H1 (cell line): Measurements from ENCODE around the gene CDC42EP3. TPM values are rescaled to one million over a fixed set of nuclear protein-coding genes. Genes with fewer than 3 reads are reported as not detected.

Source experiments
- CTCF ChIA-PET: fragments of 300-600 bp; sonication (Branson Sonifier 250); formaldehyde crosslinking; loops from one replicate; lab custom pipeline; 2021; ENCODE audit not compliant: partially characterized antibody; lab: Charles Lee
- POLR2A ChIA-PET: fragments of 300-600 bp; sonication (Branson Sonifier 250); formaldehyde crosslinking; loops from one replicate; lab custom pipeline; 2021; ENCODE audit warnings: inconsistent platforms; ENCODE audit not compliant: partially characterized antibody; lab: Charles Lee
- DNase-seq, 2 experiments: peaks; one replicate each; pipeline versions ENCODE4 v3.0.0 to v3.0.0-alpha.2; 2010 to 2022; ENCODE audit warnings: low spot score in 2 of 2, low read depth in 1 of 2, mixed read lengths in 1 of 2
- FAIRE-seq: peaks from 2 replicates; lab custom pipeline; 2011; peaks lifted over from hg19 to GRCh38; lab: Jason Lieb, UNC
- H2AFZ ChIP-seq: 2 replicates; pipeline ENCODE4 v1.8.1; 2012; ENCODE audit warnings: low read length, inconsistent platforms
- H2AK5ac ChIP-seq: 2 replicates; pipeline ENCODE4 v1.6.1; 2013; ENCODE audit warnings: low read depth, low read length
- H2BK120ac ChIP-seq: replicated peaks from 2 replicates; pipeline ENCODE3; 2013; ENCODE audit warnings: low read depth, low read length, inconsistent platforms
- H2BK12ac ChIP-seq: 2 replicates; pipeline ENCODE4 v1.6.1; 2013; ENCODE audit warnings: low read depth, low read length
- H2BK15ac ChIP-seq: 2 replicates; pipeline ENCODE4 v1.6.1; 2013; ENCODE audit warnings: low read length
- H2BK20ac ChIP-seq: 2 replicates; pipeline ENCODE4 v1.6.1; 2013; ENCODE audit warnings: low read length
- H2BK5ac ChIP-seq: 2 replicates; pipeline ENCODE4 v1.6.1; 2013; ENCODE audit warnings: low read depth, low read length
- H3K14ac ChIP-seq: 2 replicates; pipeline ENCODE4 v1.6.1; 2013; ENCODE audit warnings: inconsistent platforms; ENCODE audit not compliant: insufficient read length
- H3K18ac ChIP-seq: 2 replicates; pipeline ENCODE4 v1.6.1; 2013; ENCODE audit warnings: low read length; ENCODE audit errors: extremely low read depth
- H3K23ac ChIP-seq: 2 replicates; pipeline ENCODE4 v1.6.1; 2013; ENCODE audit warnings: inconsistent platforms; ENCODE audit not compliant: insufficient read length
- H3K23me2 ChIP-seq: 2 replicates; pipeline ENCODE4 v1.6.1; 2013; ENCODE audit warnings: low read depth, low read length
- H3K27ac ChIP-seq: 2 replicates; pipeline ENCODE4 v1.6.1; 2011; ENCODE audit warnings: low read depth, low read length, inconsistent platforms
- H3K27me3 ChIP-seq, 4 experiments: replicated peaks in 1 of 4; 1 replicate in 1 of 4; 2 replicates in 3 of 4; pipeline versions ENCODE4 v1.6.1 to v1.8.1; 2011 to 2013; ENCODE audit warnings: low read length in 3 of 4, mild to moderate bottlenecking in 3 of 4, inconsistent platforms in 2 of 4, mixed read lengths in 2 of 4, moderate library complexity in 1 of 4; ENCODE audit not compliant: control insufficient read depth in 3 of 4, insufficient read depth in 3 of 4; ENCODE audit errors: extremely low read depth in 1 of 4
- H3K36me3 ChIP-seq, 4 experiments: 2 replicates each; pipeline versions ENCODE4 v1.6.1 to v1.8.1; 2011 to 2013; ENCODE audit warnings: mild to moderate bottlenecking in 4 of 4, low read length in 3 of 4, moderate library complexity in 2 of 4, control low read depth in 1 of 4, inconsistent platforms in 1 of 4; ENCODE audit not compliant: insufficient read depth in 4 of 4, control insufficient read depth in 2 of 4
- H3K4ac ChIP-seq: replicated peaks from 2 replicates; pipeline ENCODE3; 2013; ENCODE audit warnings: low read length, low read depth, mixed read lengths, inconsistent platforms; ENCODE audit not compliant: insufficient read length
- H3K4me1 ChIP-seq, 4 experiments: replicated peaks in 1 of 4; 1 replicate in 1 of 4; 2 replicates in 3 of 4; pipeline versions ENCODE4 v1.6.1 to v1.8.1; 2011 to 2013; ENCODE audit warnings: low read length in 3 of 4, inconsistent platforms in 2 of 4, mixed read lengths in 1 of 4; ENCODE audit not compliant: insufficient read depth in 4 of 4, control insufficient read depth in 3 of 4
- H3K4me2 ChIP-seq, 2 experiments: 2 replicates each; pipeline versions ENCODE4 v1.6.1 to v1.8.1; 2011 to 2013; ENCODE audit warnings: low read depth in 2 of 2, low read length in 2 of 2, control low read depth in 1 of 2, inconsistent platforms in 1 of 2, mild to moderate bottlenecking in 1 of 2; ENCODE audit not compliant: insufficient read depth in 1 of 2
- H3K4me3 ChIP-seq, 4 experiments: fragments of 200-600, 300-600 bp in 1 of 4; sonication (generic), shearing (Covaris generic), sonication (Bioruptor Twin) in 1 of 4; 2 replicates each; pipeline versions ENCODE4 v1.5.1 to v1.8.1; 2011 to 2016; ENCODE audit warnings: low read length in 4 of 4, low read depth in 3 of 4, control low read depth in 2 of 4, inconsistent platforms in 2 of 4, mild to moderate bottlenecking in 2 of 4, mixed read lengths in 1 of 4, moderate library complexity in 1 of 4; ENCODE audit not compliant: insufficient read depth in 2 of 4; ENCODE audit errors: extremely low read depth in 1 of 4
- H3K56ac ChIP-seq: replicated peaks from 2 replicates; pipeline ENCODE3; 2013; ENCODE audit warnings: low read depth, mild to moderate bottlenecking, mixed read lengths, low read length, inconsistent platforms; ENCODE audit not compliant: insufficient read length
- H3K79me1 ChIP-seq: 2 replicates; pipeline ENCODE4 v1.6.1; 2013; ENCODE audit warnings: low read depth, low read length, control low read depth
- H3K79me2 ChIP-seq, 2 experiments: 2 replicates each; pipeline versions ENCODE4 v1.6.1 to v1.8.1; 2012 to 2013; ENCODE audit warnings: low read length in 2 of 2, mild to moderate bottlenecking in 2 of 2, inconsistent platforms in 1 of 2; ENCODE audit not compliant: insufficient read depth in 2 of 2, control insufficient read depth in 1 of 2
- H3K9ac ChIP-seq, 4 experiments: replicated peaks in 1 of 4; 1 replicate in 1 of 4; 2 replicates in 3 of 4; pipeline versions ENCODE4 v1.6.1 to v1.8.1; 2011 to 2013; ENCODE audit warnings: low read depth in 3 of 4, low read length in 3 of 4, control low read depth in 2 of 4, mild to moderate bottlenecking in 2 of 4, moderate library complexity in 2 of 4, inconsistent platforms in 1 of 4; ENCODE audit errors: extremely low read depth in 1 of 4
- H3K9me3 ChIP-seq, 2 experiments: 2 replicates each; pipeline versions ENCODE4 v1.6.1 to v1.8.1; 2012 to 2013; ENCODE audit warnings: mild to moderate bottlenecking in 2 of 2, moderate library complexity in 2 of 2, control low read depth in 1 of 2, inconsistent platforms in 1 of 2, low read depth in 1 of 2, low read length in 1 of 2, mixed read lengths in 1 of 2; ENCODE audit not compliant: insufficient read depth in 2 of 2
- H4K20me1 ChIP-seq, 2 experiments: replicated peaks in 1 of 2; 2 replicates each; pipeline versions ENCODE3 to v1.8.1; 2011 to 2013; ENCODE audit warnings: inconsistent platforms in 2 of 2, low read length in 2 of 2, mild to moderate bottlenecking in 1 of 2; ENCODE audit not compliant: insufficient read depth in 2 of 2, control insufficient read depth in 1 of 2
- H4K5ac ChIP-seq: 2 replicates; pipeline ENCODE4 v1.6.1; 2013; ENCODE audit warnings: low read length, low read depth, mixed read lengths, inconsistent platforms; ENCODE audit not compliant: insufficient read length
- H4K8ac ChIP-seq: 2 replicates; pipeline ENCODE4 v1.8.0; 2013; ENCODE audit warnings: mild to moderate bottlenecking, moderate library complexity, low read length, inconsistent platforms; ENCODE audit not compliant: insufficient read depth; ENCODE audit errors: extremely low read depth
- H4K91ac ChIP-seq: replicated peaks from 2 replicates; pipeline ENCODE3; 2013; ENCODE audit warnings: low read length, mixed read lengths, inconsistent platforms; ENCODE audit not compliant: insufficient read length
- CHD2 ChIP-seq: IDR thresholded peaks from 2 replicates; pipeline ENCODE4 v1.6.1; 2012; ENCODE audit warnings: low read length, improper control_type of control experiment
- GTF2F1 ChIP-seq: IDR thresholded peaks from 2 replicates; pipeline ENCODE4 v1.6.1; 2012; ENCODE audit warnings: low read depth, low read length, improper control_type of control experiment, borderline replicate concordance
- HDAC6 ChIP-seq: IDR thresholded peaks from one replicate; pipeline ENCODE4 v1.7.1; 2012; ENCODE audit warnings: low read depth, mild to moderate bottlenecking, inconsistent platforms, low read length, moderate library complexity
- JUND ChIP-seq: IDR thresholded peaks from 2 replicates; pipeline ENCODE4 v1.6.1; 2011; ENCODE audit warnings: mild to moderate bottlenecking, improper control_type of control experiment, low read length
- KDM5A ChIP-seq: fragments of 200-600 bp; IDR thresholded peaks from 2 replicates; pipeline ENCODE4 v1.7.1; 2012; ENCODE audit warnings: mild to moderate bottlenecking, low read length, inconsistent platforms, mixed read lengths
- MAFK ChIP-seq: IDR thresholded peaks from 2 replicates; pipeline ENCODE4 v1.6.1; 2012; ENCODE audit warnings: low read depth, mild to moderate bottlenecking, improper control_type of control experiment, low read length
- PHF8 ChIP-seq: fragments of 200-600 bp; sonication (generic); conservative IDR thresholded peaks from 2 replicates; pipeline ENCODE4 v1.7.1; 2012; ENCODE audit warnings: low read depth, mild to moderate bottlenecking, inconsistent platforms, low read length, moderate library complexity
- POU5F1 ChIP-seq: IDR thresholded peaks from 2 replicates; pipeline ENCODE4 v1.6.1; 2011; ENCODE audit warnings: low read depth, mild to moderate bottlenecking, low read length, moderate library complexity
- SAP30 ChIP-seq: fragments of 300-600 bp; sonication (generic); IDR thresholded peaks from 2 replicates; pipeline ENCODE4 v1.7.1; 2012; ENCODE audit warnings: low read length, moderate library complexity, mild to moderate bottlenecking, inconsistent platforms; ENCODE audit not compliant: insufficient read depth, insufficient replicate concordance
- SIRT6 ChIP-seq: IDR thresholded peaks from one replicate; pipeline ENCODE4 v1.7.1; 2012; ENCODE audit warnings: low read length, inconsistent platforms
- TCF12 ChIP-seq: IDR thresholded peaks from 2 replicates; pipeline ENCODE4 v1.6.1; 2011; ENCODE audit warnings: low read depth, mild to moderate bottlenecking, low read length
- ZNF274 ChIP-seq: IDR thresholded peaks from 2 replicates; pipeline ENCODE4 v1.7.0; 2012; ENCODE audit warnings: low read length, borderline replicate concordance; ENCODE audit errors: extremely low read depth
- WGBS, 2 experiments: shearing (Covaris generic) in 1 of 2; methylation state at CpG; one replicate each; pipeline versions ENCODE4 v1.1.6 to v1.1.7; 2013 to 2015; ENCODE audit warnings: low lambda C conversion rate in 2 of 2, mixed read lengths in 2 of 2, inconsistent platforms in 1 of 2, low coverage in 1 of 2, missing lambda C conversion rate in 1 of 2; ENCODE audit not compliant: insufficient replicate concordance in 2 of 2, insufficient coverage in 1 of 2, insufficient read length in 1 of 2; ENCODE audit errors: extremely low coverage in 1 of 2, missing lambda C conversion rate in 1 of 2; 5-methylcytosine and 5-hydroxymethylcytosine counted together
- polyA plus RNA-seq, 7 experiments: library from polyadenylated mRNA; depleted of rRNA in 3 of 7; stranded (reverse) in 5 of 7; unstranded in 2 of 7; fragments of >200 nt in 5 of 7; fragments of 200-250 nt in 2 of 7; gene quantifications; 1 replicate in 5 of 7; 2 replicates in 1 of 7; 4 replicates in 1 of 7; pipeline versions ENCODE4 v1.2.1 to v1.2.3, GENCODE V29; 2011 to 2013; ENCODE audit warnings: missing spikeins in 2 of 7, mixed read lengths in 2 of 7
- total RNA-seq: library from RNA; stranded (reverse); fragmentation: NEBNext Ultra II Directional; extraction: Animal tissue kit (Norgen Biotek cat#: 25700); gene quantifications from 2 replicates; pipeline ENCODE4 v1.2.1, GENCODE V29; 2021
- TF ChIP-seq, protein P1 (sequence below): IDR thresholded peaks from 2 replicates; pipeline ENCODE4 v1.6.1; 2012; ENCODE audit warnings: low read length, inconsistent platforms

CDC42EP3 gene
- total and polyA plus RNA-seq, 2 of the 8 experiments (the other 6 are each of a cell fraction or from before 2014, with no cell fraction given), result 18.4 to 24.7 TPM

GRCh38 chr2:37600735-37601134 lies 70.7 kb downstream of the CDC42EP3 start:
- no peak overlapping the region for H3K4ac ChIP-seq
- H3K79me2 ChIP-seq, result no peaks in the 10 kb centered on the region
- H2BK120ac ChIP-seq, result no peak overlapping the region
- H3K56ac ChIP-seq, result no peak overlapping the region
- H4K8ac ChIP-seq, result no peak overlapping the region
- H4K5ac ChIP-seq, result no peak overlapping the region
- H3K9me3 ChIP-seq, result no peaks in the 10 kb centered on the region
- no peak overlapping the region for H3K4me3 ChIP-seq
- no peaks in the 10 kb centered on the region for H3K79me1 ChIP-seq
- no peaks in the 10 kb centered on the region; the same call in 1 of the 2 replicates for H3K23me2 ChIP-seq
- H4K20me1 ChIP-seq, result no peaks in the 10 kb centered on the region
- H3K36me3 ChIP-seq, result no peaks in the 10 kb centered on the region
- no peak for FAIRE-seq
- H3K18ac ChIP-seq, result no peak overlapping the region
- no peak overlapping the region for H2AK5ac ChIP-seq
- DNase-seq, result no peak
- no peak overlapping the region for H4K91ac ChIP-seq
- TF ChIP-seq ZNF274 (no peak), CHD2 (no peak), POU5F1 (no peak), MAFK (no peak), HDAC6 (no peak), PHF8 (no peak), KDM5A (no peak), JUND (no peak), GTF2F1 (no peak), SAP30 (no peak), TCF12 (no peak), SIRT6 (no peak)
- TF ChIP-seq, protein P1, sequence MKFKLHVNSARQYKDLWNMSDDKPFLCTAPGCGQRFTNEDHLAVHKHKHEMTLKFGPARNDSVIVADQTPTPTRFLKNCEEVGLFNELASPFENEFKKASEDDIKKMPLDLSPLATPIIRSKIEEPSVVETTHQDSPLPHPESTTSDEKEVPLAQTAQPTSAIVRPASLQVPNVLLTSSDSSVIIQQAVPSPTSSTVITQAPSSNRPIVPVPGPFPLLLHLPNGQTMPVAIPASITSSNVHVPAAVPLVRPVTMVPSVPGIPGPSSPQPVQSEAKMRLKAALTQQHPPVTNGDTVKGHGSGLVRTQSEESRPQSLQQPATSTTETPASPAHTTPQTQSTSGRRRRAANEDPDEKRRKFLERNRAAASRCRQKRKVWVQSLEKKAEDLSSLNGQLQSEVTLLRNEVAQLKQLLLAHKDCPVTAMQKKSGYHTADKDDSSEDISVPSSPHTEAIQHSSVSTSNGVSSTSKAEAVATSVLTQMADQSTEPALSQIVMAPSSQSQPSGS, result no peak
- no peak overlapping the region for H2BK15ac ChIP-seq
- H3K4me1 ChIP-seq, result no peaks in the 10 kb centered on the region
- no peak overlapping the region for H2BK12ac ChIP-seq
- no peak overlapping the region for H2BK5ac ChIP-seq
- no peak overlapping the region for H3K14ac ChIP-seq
- no peak overlapping the region for H2BK20ac ChIP-seq
- POLR2A ChIA-PET, result no interaction called here
- no peak overlapping the region for H3K27ac ChIP-seq
- H3K23ac ChIP-seq, result no peak overlapping the region
- H3K27me3 ChIP-seq, result no peaks in the 10 kb centered on the region
- WGBS, 2 experiments, result 91% methylated on average over 1 of the region's 1 CpG; no CpG with 5 or more reads in 1 of the 2 experiments
- CTCF ChIA-PET, result no interaction called here
- H3K9ac ChIP-seq, result no peak overlapping the region
- no peak overlapping the region for H2AFZ ChIP-seq
- no peak overlapping the region for H3K4me2 ChIP-seq
